Caco-2 (cell line): ENCODE data around the gene LMAN2. TPM values are rescaled to one million over a fixed set of nuclear protein-coding genes. Genes with fewer than 3 reads are reported as not detected.

Experiments
- BruUV-seq: library from RNA; stranded (reverse); fragments of 400-500 nt; replicated peaks from 2 replicates; lab custom pipeline; 2021; lab: Mats Ljungman, UMichigan
- CTCF ChIA-PET: fragments of 300-600 bp; sonication (Branson Sonifier 250); formaldehyde crosslinking; loops from one replicate; lab custom pipeline; 2022; ENCODE audit warnings: antibody characterized with exemption; lab: Charles Lee
- POLR2A ChIA-PET: fragments of 300-600 bp; sonication (Branson Sonifier 250); formaldehyde crosslinking; loops from one replicate; lab custom pipeline; 2022; ENCODE audit warnings: antibody characterized with exemption; lab: Charles Lee
- DNase-seq, 2 experiments: peaks; one replicate each; pipeline versions ENCODE4 v3.0.0 to v3.0.0-alpha.2; 2020 to 2022
- H3K27me3 ChIP-seq: replicated peaks from 2 replicates; pipeline ENCODE4 v1.6.0; 2011; ENCODE audit warnings: low read length; ENCODE audit not compliant: control insufficient read depth, insufficient read depth
- H3K36me3 ChIP-seq: 2 replicates; pipeline ENCODE4 v1.5.1; 2011; ENCODE audit warnings: low read length; ENCODE audit not compliant: control insufficient read depth, insufficient read depth
- H3K4me1 ChIP-seq: fragments of 250-450 bp; sonication (Bioruptor Pico); 2 replicates; pipeline ENCODE4 v1.5.1; 2020; ENCODE audit warnings: mild to moderate bottlenecking
- H3K4me3 ChIP-seq: 2 replicates; pipeline ENCODE4 v1.5.1; 2011; ENCODE audit warnings: low read depth, mild to moderate bottlenecking, control low read depth, low read length
- H3K9me3 ChIP-seq: fragments of 250-450 bp; sonication (Bioruptor Pico); 2 replicates; pipeline ENCODE4 v1.5.1; 2020; ENCODE audit warnings: mild to moderate bottlenecking, moderate library complexity
- H3K27ac Mint-ChIP-seq: one replicate; pipeline ENCODE4 v1.8.0; 2022; ENCODE audit warnings: mixed read lengths; ENCODE audit not compliant: unreplicated experiment
- H3K27me3 Mint-ChIP-seq: one replicate; pipeline ENCODE4 v1.8.0; 2022; ENCODE audit warnings: mixed read lengths; ENCODE audit not compliant: insufficient read depth, unreplicated experiment
- H3K36me3 Mint-ChIP-seq: one replicate; pipeline ENCODE4 v1.8.0; 2022; ENCODE audit warnings: mild to moderate bottlenecking, mixed read lengths; ENCODE audit not compliant: insufficient read depth, unreplicated experiment
- H3K4me1 Mint-ChIP-seq: one replicate; pipeline ENCODE4 v1.8.0; 2022; ENCODE audit warnings: low read depth, mixed read lengths; ENCODE audit not compliant: unreplicated experiment
- H3K4me3 Mint-ChIP-seq: one replicate; pipeline ENCODE4 v1.8.0; 2022; ENCODE audit warnings: mild to moderate bottlenecking, moderate library complexity, mixed read lengths; ENCODE audit not compliant: unreplicated experiment
- H3K9me3 Mint-ChIP-seq: one replicate; pipeline ENCODE4 v1.8.0; 2022; ENCODE audit warnings: mixed read lengths; ENCODE audit not compliant: unreplicated experiment
- intact Hi-C: fragments of 100-400 bp; cut with micrococcal nuclease; formaldehyde crosslinking; loops from one replicate; pipeline ENCODE4 v1.10.0; 2022; ENCODE audit not compliant: unreplicated experiment
- total RNA-seq: library from RNA; stranded (reverse); gene quantifications from 2 replicates; pipeline ENCODE4 v1.2.3, GENCODE V29; 2022
- TF ChIP-seq, protein P1 (sequence below), 2 experiments: fragments of 200-600 bp in 1 of 2; IDR thresholded peaks; 1 replicate in 1 of 2; 2 replicates in 1 of 2; pipeline versions ENCODE4 v1.5.1 to v1.8.0; 2011 to 2022; ENCODE audit warnings: antibody characterized with exemption in 1 of 2, control low read depth in 1 of 2, inconsistent platforms in 1 of 2, low read depth in 1 of 2, low read length in 1 of 2, mild to moderate bottlenecking in 1 of 2, moderate library complexity in 1 of 2; ENCODE audit not compliant: insufficient read depth in 1 of 2, severe bottlenecking in 1 of 2, unreplicated experiment in 1 of 2

Gene LMAN2
- total RNA-seq, 1 experiment from 2014 or later = 241 TPM

DNA sequence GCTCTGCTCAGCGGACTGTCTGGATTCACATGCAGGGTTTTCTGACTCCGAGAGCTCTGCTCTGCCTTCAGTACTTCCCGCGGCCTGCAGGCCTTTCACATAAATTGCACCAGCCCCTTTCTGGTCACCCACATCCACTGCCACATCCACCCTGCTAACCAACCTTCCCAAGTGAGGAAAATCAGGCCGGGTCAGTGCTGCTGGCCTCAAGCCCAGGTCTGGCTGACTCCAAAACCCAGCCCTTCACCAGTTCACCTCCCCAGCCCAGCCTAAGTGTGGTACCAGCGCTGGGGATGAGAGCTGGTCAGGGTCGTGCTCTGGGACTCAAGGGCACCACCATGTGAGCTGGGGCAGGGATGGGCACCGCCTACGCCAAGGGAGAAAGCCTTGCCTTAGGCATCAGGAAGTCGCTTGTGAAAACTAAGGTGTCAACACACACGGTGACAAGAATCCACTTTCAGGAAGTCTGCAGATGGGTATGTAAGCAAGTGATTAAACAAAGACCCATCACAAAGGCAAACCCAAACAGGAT lies 12.3 kb downstream of the LMAN2 start:
- Histone ChIP-seq H3K36me3 (peaks cover 1% of the 10 kb centered on the region; the same call in 1 of the 2 replicates), H3K9me3 (no peaks in the 10 kb centered on the region)
- no peak overlapping the region for H3K27ac Mint-ChIP-seq

DNA sequence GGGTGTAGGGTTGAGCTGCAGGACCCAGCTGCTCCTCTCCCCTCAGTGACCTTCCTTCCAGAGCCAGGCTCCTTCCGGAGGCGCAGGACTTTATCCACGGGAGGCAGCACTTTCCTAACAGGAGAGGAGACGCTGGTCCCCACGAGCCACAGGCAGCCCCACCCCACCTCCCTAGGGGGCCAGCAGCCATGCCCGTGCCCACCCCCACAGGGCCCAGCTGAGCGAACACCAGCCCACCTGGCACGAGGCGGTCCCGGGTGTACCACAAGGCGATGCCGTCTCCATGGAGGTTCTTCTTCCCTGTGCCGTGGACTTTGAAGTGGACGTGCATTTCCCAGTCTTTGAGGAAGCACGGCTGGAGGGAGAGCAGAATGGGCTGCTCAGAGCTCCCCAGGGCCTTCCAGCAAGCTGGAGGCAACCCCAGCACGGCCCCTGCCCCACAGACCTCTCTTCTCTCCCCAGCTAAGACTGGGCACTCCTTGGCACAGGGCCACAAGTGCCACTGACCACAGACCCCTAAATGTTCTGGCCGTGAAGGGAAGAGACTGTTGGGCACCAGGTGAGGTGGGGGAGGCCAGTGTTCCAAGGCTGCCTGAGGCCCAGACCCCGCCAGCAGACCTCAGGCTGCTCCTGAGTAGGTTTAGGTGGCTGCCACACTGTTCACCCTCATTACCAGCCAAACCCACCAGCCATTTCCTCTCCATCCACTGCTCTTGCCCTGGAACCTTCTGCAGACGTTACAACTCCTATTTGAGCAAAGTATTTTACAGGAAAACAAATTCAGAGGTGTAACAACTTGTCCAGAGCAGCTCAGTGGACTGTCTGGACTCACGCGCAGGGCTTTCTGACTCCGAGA lies 13.0 kb downstream of the LMAN2 start:
- BruUV-seq = no TSS peak
- peaks cover 1% of the 10 kb centered on the region; the same call in 1 of the 2 replicates for H3K36me3 ChIP-seq
- intact Hi-C loops = no loop called here

More for the DNA sequence above, 12.3 kb downstream of the LMAN2 start:
- Mint-ChIP-seq H3K36me3 (peaks cover 66% of the 10 kb centered on the region), H3K4me1 (peaks cover 11% of the 10 kb centered on the region), H3K9me3 (no peaks in the 10 kb centered on the region), H3K4me3 (no peak overlapping the region), H3K27me3 (no peaks in the 10 kb centered on the region)
- intact Hi-C loops = no loop called here
- no TSS peak for BruUV-seq
- ChIA-PET POLR2A (no interaction called here), CTCF (no interaction called here)
- Histone ChIP-seq H3K4me1 (no peaks in the 10 kb centered on the region), H3K27me3 (no peaks in the 10 kb centered on the region), H3K4me3 (no peak overlapping the region)
- no peak for DNase-seq
- TF ChIP-seq, protein P1, sequence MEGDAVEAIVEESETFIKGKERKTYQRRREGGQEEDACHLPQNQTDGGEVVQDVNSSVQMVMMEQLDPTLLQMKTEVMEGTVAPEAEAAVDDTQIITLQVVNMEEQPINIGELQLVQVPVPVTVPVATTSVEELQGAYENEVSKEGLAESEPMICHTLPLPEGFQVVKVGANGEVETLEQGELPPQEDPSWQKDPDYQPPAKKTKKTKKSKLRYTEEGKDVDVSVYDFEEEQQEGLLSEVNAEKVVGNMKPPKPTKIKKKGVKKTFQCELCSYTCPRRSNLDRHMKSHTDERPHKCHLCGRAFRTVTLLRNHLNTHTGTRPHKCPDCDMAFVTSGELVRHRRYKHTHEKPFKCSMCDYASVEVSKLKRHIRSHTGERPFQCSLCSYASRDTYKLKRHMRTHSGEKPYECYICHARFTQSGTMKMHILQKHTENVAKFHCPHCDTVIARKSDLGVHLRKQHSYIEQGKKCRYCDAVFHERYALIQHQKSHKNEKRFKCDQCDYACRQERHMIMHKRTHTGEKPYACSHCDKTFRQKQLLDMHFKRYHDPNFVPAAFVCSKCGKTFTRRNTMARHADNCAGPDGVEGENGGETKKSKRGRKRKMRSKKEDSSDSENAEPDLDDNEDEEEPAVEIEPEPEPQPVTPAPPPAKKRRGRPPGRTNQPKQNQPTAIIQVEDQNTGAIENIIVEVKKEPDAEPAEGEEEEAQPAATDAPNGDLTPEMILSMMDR (IDR thresholded peaks at IDR 0.05; ENCODE audit: insufficient read depth in 1 of 2, low read depth in 1 of 2, low read length in 1 of 2, severe bottlenecking in 1 of 2, unreplicated experiment in 1 of 2) = no peak

More for the DNA sequence above, 13.0 kb downstream of the LMAN2 start:
- CTCF ChIA-PET = no interaction called here
- POLR2A ChIA-PET = no interaction called here
- H3K36me3 Mint-ChIP-seq = peaks cover 70% of the 10 kb centered on the region
- no peaks in the 10 kb centered on the region for H3K27me3 ChIP-seq
- no peaks in the 10 kb centered on the region for H3K27me3 Mint-ChIP-seq
- no peak overlapping the region for H3K27ac Mint-ChIP-seq
- H3K9me3 Mint-ChIP-seq = no peaks in the 10 kb centered on the region
- DNase-seq = no peak
- no peak overlapping the region for H3K4me3 Mint-ChIP-seq
- TF ChIP-seq, protein P1 (IDR thresholded peaks at IDR 0.05; ENCODE audit: insufficient read depth in 1 of 2, low read depth in 1 of 2, low read length in 1 of 2, severe bottlenecking in 1 of 2, unreplicated experiment in 1 of 2) = no peak
- H3K4me1 Mint-ChIP-seq = peaks cover 11% of the 10 kb centered on the region
- H3K9me3 ChIP-seq = no peaks in the 10 kb centered on the region
- no peaks in the 10 kb centered on the region for H3K4me1 ChIP-seq
- no peak overlapping the region for H3K4me3 ChIP-seq
